HEK293T (cell line): Measurements from ENCODE around the gene OXSM.

Experiments
- ARNT ChIP-seq: fragments of 450-650 bp; IDR thresholded peaks from 2 replicates; pipeline ENCODE4 v1.6.1; 2017; ENCODE audit warnings: mild to moderate bottlenecking
- BHLHE40 ChIP-seq: fragments of 450-650 bp; IDR thresholded peaks from 2 replicates; pipeline ENCODE4 v1.6.1; 2016; ENCODE audit warnings: mild to moderate bottlenecking, moderate library complexity, borderline replicate concordance
- FOXK2 ChIP-seq: fragments of 450-650 bp; IDR thresholded peaks from 2 replicates; pipeline ENCODE4 v1.6.1; 2016; ENCODE audit warnings: mild to moderate bottlenecking
- HDGF ChIP-seq: fragments of 450-650 bp; IDR thresholded peaks from 2 replicates; pipeline ENCODE4 v1.6.1; 2017; ENCODE audit warnings: antibody characterized with exemption, borderline replicate concordance
- NFRKB ChIP-seq: fragments of 450-650 bp; IDR thresholded peaks from 2 replicates; pipeline ENCODE4 v1.6.1; 2016; ENCODE audit warnings: mild to moderate bottlenecking, moderate library complexity
- TARDBP ChIP-seq: fragments of 450-650 bp; IDR thresholded peaks from 2 replicates; pipeline ENCODE4 v1.6.1; 2016
- ZNF384 ChIP-seq: fragments of 450-650 bp; IDR thresholded peaks from 2 replicates; pipeline ENCODE4 v1.6.1; 2016

DNA sequence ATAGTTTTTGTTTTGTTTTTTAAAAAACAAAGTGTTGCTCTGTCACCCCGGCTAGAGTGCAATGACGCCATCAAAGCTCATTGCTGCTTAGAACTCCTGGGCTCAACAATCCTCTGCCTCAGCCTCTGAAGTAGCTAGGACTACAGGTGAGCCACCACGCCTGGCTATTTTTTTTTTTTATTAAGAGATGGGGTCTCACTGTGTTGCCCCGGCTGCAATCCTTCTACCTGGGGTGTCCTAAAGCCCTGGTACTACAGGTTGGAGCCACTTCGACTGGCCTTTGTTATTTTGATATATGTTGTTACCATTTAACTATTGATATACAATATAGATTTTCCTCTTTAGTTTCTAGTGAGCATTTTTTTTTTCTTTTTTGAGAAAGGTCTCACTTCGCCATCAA is 9.3 kb upstream of the OXSM start:
- no peak for TF ChIP-seq NFRKB
- no peak for TF ChIP-seq TARDBP
- no peak for TF ChIP-seq ZNF384
- TF ChIP-seq FOXK2 = no peak
- no peak for TF ChIP-seq BHLHE40
- no peak for TF ChIP-seq ARNT
- TF ChIP-seq HDGF = no peak
